Neutrophil (primary cell): ENCODE measurements around the gene CMSS1.

Experiments used
- H3K27ac ChIP-seq: fragments of 200-600 bp; sonication (generic); 2 replicates; pipeline ENCODE4 v1.5.1; 2016; ENCODE audit warnings: mild to moderate bottlenecking, moderate library complexity
- H3K27me3 ChIP-seq: fragments of 200-600 bp; sonication (generic); 2 replicates; pipeline ENCODE4 v1.6.0; 2016; ENCODE audit warnings: mild to moderate bottlenecking
- H3K36me3 ChIP-seq: fragments of 200-600 bp; sonication (generic); 2 replicates; pipeline ENCODE4 v1.5.1; 2017
- H3K4me1 ChIP-seq, 2 experiments: fragments of 200-600 bp in 1 of 2; sonication (generic) in 1 of 2; 1 replicate in 1 of 2; 2 replicates in 1 of 2; pipeline versions ENCODE4 v1.5.1 to v1.6.1; 2013 to 2016; ENCODE audit warnings: low read depth in 1 of 2, low read length in 1 of 2, mild to moderate bottlenecking in 1 of 2, moderate library complexity in 1 of 2; ENCODE audit not compliant: control insufficient read depth in 1 of 2, insufficient read depth in 1 of 2
- H3K4me3 ChIP-seq, 2 experiments: fragments of 200-600 bp in 1 of 2; sonication (generic) in 1 of 2; 1 replicate in 1 of 2; 2 replicates in 1 of 2; pipeline ENCODE4 v1.5.1; 2013 to 2016; ENCODE audit warnings: low read depth in 1 of 2, low read length in 1 of 2, mild to moderate bottlenecking in 1 of 2, moderate library complexity in 1 of 2
- H3K9me3 ChIP-seq: fragments of 200-600 bp; sonication (generic); 2 replicates; pipeline ENCODE4 v1.5.1; 2016
- CTCF ChIP-seq: fragments of 200-600 bp; sonication (generic); IDR thresholded peaks from 2 replicates; pipeline ENCODE4 v1.5.1; 2016; ENCODE audit warnings: antibody characterized with exemption

Gene CMSS1

DNA sequence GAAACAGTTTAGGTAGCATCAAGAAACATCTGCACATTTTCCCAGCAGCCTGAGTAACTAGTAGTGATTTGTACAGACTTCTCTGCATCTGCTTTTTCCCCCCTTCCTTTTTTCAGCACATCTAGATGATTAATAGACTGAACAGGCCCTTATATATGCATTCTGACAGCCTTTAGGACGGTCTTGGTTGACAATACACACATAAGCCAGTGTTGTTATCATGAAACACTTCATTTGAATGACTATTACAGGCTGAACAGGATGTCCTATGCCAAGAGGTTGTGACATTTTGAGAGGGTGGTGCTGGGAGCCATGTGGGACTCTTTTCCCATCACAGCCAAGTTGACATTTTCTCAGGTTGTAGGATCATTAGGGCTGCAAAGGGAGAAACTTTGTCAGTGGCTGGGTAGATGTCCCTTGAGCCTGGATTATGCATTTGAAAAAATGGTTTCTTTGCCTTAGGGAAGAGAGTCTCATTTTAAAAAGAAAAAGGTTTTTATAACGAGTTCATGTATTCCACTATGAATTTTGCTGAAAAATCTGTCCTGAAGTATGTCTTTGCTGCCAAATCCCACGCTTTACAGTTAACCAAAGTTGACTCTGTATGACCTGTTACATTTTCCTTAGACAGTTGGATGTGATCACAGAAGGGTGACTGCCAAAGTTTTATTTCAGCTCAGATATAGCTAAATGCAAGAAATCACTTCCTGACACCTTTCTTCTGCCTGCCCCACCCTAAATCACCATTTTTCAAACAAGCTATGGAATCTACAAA is 223.0 kb downstream of the CMSS1 start:
- H3K27ac ChIP-seq, result no peak overlapping the region
- H3K4me1 ChIP-seq, result no peaks in the 10 kb centered on the region
- H3K9me3 ChIP-seq, result no peaks in the 10 kb centered on the region
- no peak overlapping the region for H3K4me3 ChIP-seq
- no peak for TF ChIP-seq CTCF
- H3K27me3 ChIP-seq, result no peaks in the 10 kb centered on the region
- H3K36me3 ChIP-seq, result no peaks in the 10 kb centered on the region

GRCh38 chr3:100041328-100041749 is 223.7 kb downstream of the CMSS1 start:
- TF ChIP-seq CTCF, result no peak
- no peaks in the 10 kb centered on the region for H3K36me3 ChIP-seq
- H3K4me3 ChIP-seq, result no peak overlapping the region
- H3K4me1 ChIP-seq, result no peaks in the 10 kb centered on the region
- no peaks in the 10 kb centered on the region for H3K27me3 ChIP-seq
- H3K27ac ChIP-seq, result no peak overlapping the region
- no peaks in the 10 kb centered on the region for H3K9me3 ChIP-seq

DNA sequence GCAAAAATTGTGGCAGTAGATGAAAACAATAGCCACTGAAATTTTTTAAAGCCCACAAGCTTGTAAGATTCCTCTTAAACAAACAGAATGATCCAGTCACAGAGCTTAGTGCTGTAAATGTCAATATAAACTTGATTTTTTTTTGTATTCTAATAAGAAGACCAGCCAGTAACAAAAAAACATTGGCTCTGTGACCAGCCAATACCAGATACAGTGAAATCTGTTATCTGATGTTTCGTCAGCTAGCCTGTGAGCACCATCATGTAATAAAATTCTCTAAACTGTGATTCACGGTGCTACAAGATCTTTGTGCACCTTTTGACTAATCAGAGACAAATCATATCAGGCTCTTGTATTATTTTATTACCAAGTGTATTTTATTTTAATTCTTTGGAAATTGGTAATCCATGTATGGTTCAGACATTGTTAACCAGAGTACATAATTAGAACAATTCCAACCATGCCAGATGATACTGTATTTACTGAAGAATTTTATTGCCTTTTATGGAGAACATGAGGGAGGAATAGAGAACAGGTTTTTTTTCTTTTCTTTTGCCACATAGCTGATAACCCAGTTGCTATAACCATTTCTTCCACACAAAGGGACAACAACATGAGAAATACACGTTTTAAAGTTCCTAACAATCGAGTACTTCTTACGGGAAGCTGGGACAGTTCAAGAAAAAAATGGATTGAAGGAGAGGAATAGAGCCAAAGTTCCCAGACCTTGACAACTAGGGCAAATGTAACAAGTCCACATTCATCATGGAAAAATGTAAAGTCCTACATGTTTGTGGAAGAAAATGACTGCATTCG is 224.7 kb downstream of the CMSS1 start:
- Histone ChIP-seq H3K4me1 (no peaks in the 10 kb centered on the region), H3K9me3 (no peaks in the 10 kb centered on the region), H3K4me3 (no peak overlapping the region), H3K27me3 (no peaks in the 10 kb centered on the region), H3K36me3 (no peaks in the 10 kb centered on the region), H3K27ac (no peak overlapping the region)
- TF ChIP-seq CTCF, result no peak

DNA sequence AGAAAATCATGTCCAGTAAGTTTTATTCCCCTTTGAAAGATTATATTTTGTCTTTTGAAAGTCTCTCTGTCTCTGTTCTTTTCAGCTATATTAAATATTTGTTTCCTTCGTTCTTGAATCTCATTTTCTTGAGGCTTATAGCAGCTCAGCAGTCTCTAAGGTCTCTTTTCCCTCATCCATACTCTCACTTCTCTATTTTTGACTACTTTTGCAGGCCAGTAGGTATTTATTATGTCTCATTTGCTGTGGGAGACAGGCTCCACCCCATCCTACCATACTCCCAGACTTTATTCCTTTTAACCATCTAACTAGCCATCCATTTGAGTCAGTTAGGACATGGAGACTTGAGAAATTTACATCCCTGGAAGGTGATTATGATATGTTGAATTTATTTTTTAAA is 225.6 kb downstream of the CMSS1 start:
- no peak overlapping the region for H3K27ac ChIP-seq
- no peak for TF ChIP-seq CTCF
- no peaks in the 10 kb centered on the region for H3K27me3 ChIP-seq
- H3K36me3 ChIP-seq, result no peaks in the 10 kb centered on the region
- H3K4me3 ChIP-seq, result no peak overlapping the region
- no peaks in the 10 kb centered on the region for H3K9me3 ChIP-seq
- H3K4me1 ChIP-seq, result no peaks in the 10 kb centered on the region

DNA sequence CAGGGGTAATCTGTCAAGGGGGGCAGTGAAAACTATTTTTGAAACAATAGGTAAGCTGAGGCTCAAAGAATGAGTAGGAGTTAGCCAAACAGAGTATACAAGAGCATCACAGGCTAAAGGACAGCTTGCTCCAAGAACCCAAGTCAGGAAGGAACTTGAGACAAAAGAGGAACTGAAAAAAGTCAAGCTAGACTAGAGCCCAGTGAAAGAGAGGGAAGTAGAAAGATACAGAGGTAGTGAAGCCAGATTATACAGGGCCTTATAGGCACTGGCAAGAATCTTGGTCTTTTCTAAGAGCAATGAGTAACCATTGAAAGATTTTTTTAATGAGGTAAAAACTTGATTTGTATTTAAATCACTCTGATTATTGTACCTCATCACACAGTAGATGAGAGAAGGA is 226.7 kb downstream of the CMSS1 start:
- Histone ChIP-seq H3K4me1 (no peaks in the 10 kb centered on the region), H3K36me3 (no peaks in the 10 kb centered on the region), H3K4me3 (no peak overlapping the region), H3K27me3 (no peaks in the 10 kb centered on the region), H3K9me3 (no peaks in the 10 kb centered on the region), H3K27ac (no peak overlapping the region)
- no peak for TF ChIP-seq CTCF
